ENCODE results near the gene HSPB9. TPM values are rescaled to one million over a fixed set of nuclear protein-coding genes. Genes with fewer than 3 reads are reported as not detected.
A peak's percentile ranks its signal among the peaks of the same experiment; 100 is the strongest.

The HSPB9 gene
- total and polyA plus RNA-seq, 10 of the 15 experiments (the other 5 are each of a cell fraction or from before 2014, with no cell fraction given) = 0.04 to 0.40 (median 0.11) TPM; not detected in 7

DNA sequence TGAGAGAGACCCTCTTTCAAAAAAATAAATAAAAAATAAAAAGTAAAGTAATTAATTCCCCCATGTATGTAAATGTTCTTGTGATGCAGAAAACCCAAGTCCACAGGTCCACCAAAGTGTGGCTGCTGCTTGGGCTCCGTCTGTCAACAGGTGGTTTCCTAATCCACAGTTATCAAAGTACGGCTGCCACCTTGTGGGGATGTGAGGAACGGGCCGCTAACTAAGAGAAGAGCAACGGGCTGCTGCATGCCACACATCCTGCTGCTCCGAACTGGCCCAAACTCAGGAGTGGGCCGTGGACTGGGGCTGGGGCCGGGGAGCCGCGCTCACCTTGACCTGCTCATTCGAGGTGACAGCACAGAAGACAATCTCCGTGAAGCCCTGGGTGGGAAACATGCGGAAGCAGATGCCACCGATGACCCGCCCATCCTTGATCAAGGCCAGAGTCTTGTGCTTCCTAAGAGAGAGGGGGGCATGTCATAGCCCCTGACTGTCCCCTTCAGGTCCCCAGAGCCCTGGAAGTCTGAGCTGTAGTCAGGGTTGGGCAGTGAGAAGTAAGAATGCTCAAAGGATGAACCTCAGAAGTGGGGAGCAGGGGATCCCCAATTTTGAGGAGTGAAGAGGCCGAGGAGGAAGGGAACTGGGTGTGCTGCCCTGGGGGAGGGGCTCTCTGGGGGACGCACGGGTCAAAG is 5.8 kb upstream of the HSPB9 start (continued):
- TF ChIP-seq RELA (IDR thresholded peaks at IDR 0.05; ENCODE audit: borderline replicate concordance, partially characterized antibody) (peak; percentile 90), NFXL1 (IDR thresholded peaks at IDR 0.05; ENCODE audit: borderline replicate concordance) (no peak), RELB (IDR thresholded peaks at IDR 0.05; ENCODE audit: low read depth) (peak; percentile 77), SMAD1 (IDR thresholded peaks at IDR 0.05; ENCODE audit: low read depth, partially characterized antibody) (no peak), PBX3 (IDR thresholded peaks at IDR 0.05; ENCODE audit: insufficient replicate concordance, low read depth, low read length) (peak; percentile 17), SMC3 (IDR thresholded peaks at IDR 0.05; ENCODE audit: borderline replicate concordance, low read length) (peak; percentile 92), BCLAF1 (IDR thresholded peaks at IDR 0.05) (no peak), JUND (IDR thresholded peaks at IDR 0.05; ENCODE audit: low read depth, low read length) (no peak), TCF12 (IDR thresholded peaks at IDR 0.05; ENCODE audit: low read depth, low read length) (peak; percentile 95), ATF7 (IDR thresholded peaks at IDR 0.05; ENCODE audit: low read depth) (no peak), E4F1 (IDR thresholded peaks at IDR 0.05; ENCODE audit: borderline replicate concordance, partially characterized antibody) (no peak)
- TF ChIP-seq, protein P1, sequence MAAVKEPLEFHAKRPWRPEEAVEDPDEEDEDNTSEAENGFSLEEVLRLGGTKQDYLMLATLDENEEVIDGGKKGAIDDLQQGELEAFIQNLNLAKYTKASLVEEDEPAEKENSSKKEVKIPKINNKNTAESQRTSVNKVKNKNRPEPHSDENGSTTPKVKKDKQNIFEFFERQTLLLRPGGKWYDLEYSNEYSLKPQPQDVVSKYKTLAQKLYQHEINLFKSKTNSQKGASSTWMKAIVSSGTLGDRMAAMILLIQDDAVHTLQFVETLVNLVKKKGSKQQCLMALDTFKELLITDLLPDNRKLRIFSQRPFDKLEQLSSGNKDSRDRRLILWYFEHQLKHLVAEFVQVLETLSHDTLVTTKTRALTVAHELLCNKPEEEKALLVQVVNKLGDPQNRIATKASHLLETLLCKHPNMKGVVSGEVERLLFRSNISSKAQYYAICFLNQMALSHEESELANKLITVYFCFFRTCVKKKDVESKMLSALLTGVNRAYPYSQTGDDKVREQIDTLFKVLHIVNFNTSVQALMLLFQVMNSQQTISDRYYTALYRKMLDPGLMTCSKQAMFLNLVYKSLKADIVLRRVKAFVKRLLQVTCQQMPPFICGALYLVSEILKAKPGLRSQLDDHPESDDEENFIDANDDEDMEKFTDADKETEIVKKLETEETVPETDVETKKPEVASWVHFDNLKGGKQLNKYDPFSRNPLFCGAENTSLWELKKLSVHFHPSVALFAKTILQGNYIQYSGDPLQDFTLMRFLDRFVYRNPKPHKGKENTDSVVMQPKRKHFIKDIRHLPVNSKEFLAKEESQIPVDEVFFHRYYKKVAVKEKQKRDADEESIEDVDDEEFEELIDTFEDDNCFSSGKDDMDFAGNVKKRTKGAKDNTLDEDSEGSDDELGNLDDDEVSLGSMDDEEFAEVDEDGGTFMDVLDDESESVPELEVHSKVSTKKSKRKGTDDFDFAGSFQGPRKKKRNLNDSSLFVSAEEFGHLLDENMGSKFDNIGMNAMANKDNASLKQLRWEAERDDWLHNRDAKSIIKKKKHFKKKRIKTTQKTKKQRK (IDR thresholded peaks at IDR 0.05; ENCODE audit: low read depth, low read length) = no peak
